Chondrocyte (in vitro differentiated cells): Measurements from ENCODE around the gene NEUROG2. TPM values are rescaled to one million over a fixed set of nuclear protein-coding genes. Genes with fewer than 3 reads are reported as not detected.

Source experiments
- DNase-seq: peaks from one replicate; pipeline ENCODE4 v3.0.0; 2021; ENCODE audit warnings: mixed read lengths, low spot score
- H3K27ac Mint-ChIP-seq: one replicate; pipeline ENCODE4 v1.8.0; 2021; ENCODE audit warnings: mild to moderate bottlenecking, moderate library complexity, mixed read lengths; ENCODE audit not compliant: unreplicated experiment
- H3K27me3 Mint-ChIP-seq: 2 replicates; pipeline ENCODE4 v1.8.0; 2021; ENCODE audit warnings: low read depth, mixed read lengths
- H3K36me3 Mint-ChIP-seq: 2 replicates; pipeline ENCODE4 v1.8.0; 2021; ENCODE audit warnings: low read depth, mixed read lengths
- H3K4me1 Mint-ChIP-seq: 2 replicates; pipeline ENCODE4 v1.8.0; 2021; ENCODE audit warnings: low read depth, mild to moderate bottlenecking, mixed read lengths
- H3K4me3 Mint-ChIP-seq: one replicate; pipeline ENCODE4 v1.8.0; 2021; ENCODE audit warnings: mild to moderate bottlenecking, moderate library complexity, mixed read lengths; ENCODE audit not compliant: unreplicated experiment
- H3K9me3 Mint-ChIP-seq: 2 replicates; pipeline ENCODE4 v1.8.0; 2021; ENCODE audit warnings: low read depth, mixed read lengths
- total RNA-seq: library from RNA; stranded (reverse); gene quantifications from 3 replicates; pipeline ENCODE4 v1.2.1, GENCODE V29; 2021
- TF ChIP-seq, protein P1 (sequence below): fragments of 200-600 bp; sonication (generic); IDR thresholded peaks from 2 replicates; pipeline ENCODE4 v1.5.0; 2021; ENCODE audit warnings: antibody characterized with exemption, mild to moderate bottlenecking, moderate library complexity

Gene NEUROG2
- total RNA-seq, 1 donor from 2014 or later: not detected

DNA sequence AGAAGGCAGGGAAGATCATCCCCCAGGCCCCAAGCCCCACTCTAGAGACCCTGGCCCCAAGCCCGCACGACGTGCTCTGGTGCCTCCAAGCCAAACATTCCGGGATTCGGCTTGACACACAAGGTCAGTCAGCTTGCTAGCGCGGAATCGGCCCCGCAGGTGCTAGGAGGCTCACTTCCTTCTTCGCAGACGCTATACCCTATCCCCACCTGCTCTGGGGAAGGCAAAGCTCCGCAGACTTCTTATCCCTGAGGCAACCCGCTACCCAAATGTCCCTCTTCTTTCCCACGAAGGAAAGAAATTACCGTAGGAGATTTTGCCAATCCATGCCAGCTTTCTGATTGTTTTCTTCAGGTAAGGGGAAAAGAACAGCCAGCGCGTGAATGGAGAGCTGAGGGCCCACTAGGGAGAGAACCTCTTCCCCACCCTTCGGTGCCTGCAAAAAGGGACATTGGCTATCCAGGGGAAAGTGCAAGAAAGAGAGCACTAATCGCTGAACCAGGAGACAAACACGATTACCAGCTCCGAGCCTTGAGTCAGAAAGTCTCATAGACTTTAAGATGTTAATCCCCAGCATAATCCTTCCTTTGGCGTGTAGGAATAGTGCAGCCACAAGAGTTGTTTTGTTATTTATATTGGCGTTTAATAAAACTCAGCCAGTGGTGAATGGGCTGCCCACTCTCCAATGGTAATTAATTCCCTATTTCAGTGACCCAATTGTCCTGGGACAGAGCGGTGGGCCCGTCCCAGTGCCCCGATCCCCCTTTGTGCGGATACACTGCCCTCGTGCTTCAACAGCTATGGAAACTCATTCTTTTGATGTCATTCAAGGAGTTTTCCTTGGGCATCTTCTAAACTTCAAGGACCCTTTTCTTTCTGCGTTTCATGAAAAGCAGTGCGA lies 5.4 kb upstream of the NEUROG2 start:
- H3K27ac Mint-ChIP-seq: no peak overlapping the region
- no peak for DNase-seq
- peaks cover 9% of the 10 kb centered on the region for H3K36me3 Mint-ChIP-seq
- H3K4me1 Mint-ChIP-seq: peaks cover 20% of the 10 kb centered on the region
- TF ChIP-seq, protein P1, sequence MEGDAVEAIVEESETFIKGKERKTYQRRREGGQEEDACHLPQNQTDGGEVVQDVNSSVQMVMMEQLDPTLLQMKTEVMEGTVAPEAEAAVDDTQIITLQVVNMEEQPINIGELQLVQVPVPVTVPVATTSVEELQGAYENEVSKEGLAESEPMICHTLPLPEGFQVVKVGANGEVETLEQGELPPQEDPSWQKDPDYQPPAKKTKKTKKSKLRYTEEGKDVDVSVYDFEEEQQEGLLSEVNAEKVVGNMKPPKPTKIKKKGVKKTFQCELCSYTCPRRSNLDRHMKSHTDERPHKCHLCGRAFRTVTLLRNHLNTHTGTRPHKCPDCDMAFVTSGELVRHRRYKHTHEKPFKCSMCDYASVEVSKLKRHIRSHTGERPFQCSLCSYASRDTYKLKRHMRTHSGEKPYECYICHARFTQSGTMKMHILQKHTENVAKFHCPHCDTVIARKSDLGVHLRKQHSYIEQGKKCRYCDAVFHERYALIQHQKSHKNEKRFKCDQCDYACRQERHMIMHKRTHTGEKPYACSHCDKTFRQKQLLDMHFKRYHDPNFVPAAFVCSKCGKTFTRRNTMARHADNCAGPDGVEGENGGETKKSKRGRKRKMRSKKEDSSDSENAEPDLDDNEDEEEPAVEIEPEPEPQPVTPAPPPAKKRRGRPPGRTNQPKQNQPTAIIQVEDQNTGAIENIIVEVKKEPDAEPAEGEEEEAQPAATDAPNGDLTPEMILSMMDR: no peak
- H3K4me3 Mint-ChIP-seq: no peak overlapping the region
- peaks cover 12% of the 10 kb centered on the region for H3K9me3 Mint-ChIP-seq
- H3K27me3 Mint-ChIP-seq: peaks cover 86% of the 10 kb centered on the region

DNA sequence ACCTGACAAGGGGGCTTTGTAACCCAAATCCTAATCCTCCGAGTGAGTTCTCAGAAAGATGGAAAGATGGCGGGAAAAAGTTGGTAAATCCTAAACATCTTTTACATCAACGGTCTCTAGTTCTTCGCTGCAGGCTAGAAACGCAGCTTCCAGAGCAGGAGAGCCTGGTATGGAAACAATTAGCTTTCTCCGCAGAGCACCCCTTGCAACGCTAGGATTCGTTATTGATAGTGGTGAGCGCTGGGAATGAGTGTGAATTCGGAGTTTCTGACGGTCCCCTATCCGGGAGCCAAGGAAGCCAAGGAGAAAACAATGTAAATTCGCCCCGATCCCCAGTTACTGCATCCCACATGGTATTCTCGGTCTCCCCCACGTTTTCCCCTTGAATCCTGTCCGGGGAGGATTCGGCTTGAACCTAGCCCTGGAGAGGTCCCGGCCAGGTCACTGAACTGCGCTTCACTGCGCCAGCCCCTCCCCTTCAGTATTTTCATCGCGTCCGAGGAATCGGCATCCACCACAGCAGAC lies 4.7 kb upstream of the NEUROG2 start:
- TF ChIP-seq, protein P1: no peak
- no peak overlapping the region for H3K4me3 Mint-ChIP-seq
- H3K27ac Mint-ChIP-seq: no peak overlapping the region
- H3K36me3 Mint-ChIP-seq: peaks cover 9% of the 10 kb centered on the region
- peaks cover 85% of the 10 kb centered on the region for H3K27me3 Mint-ChIP-seq
- DNase-seq: no peak
- H3K9me3 Mint-ChIP-seq: peaks cover 12% of the 10 kb centered on the region
- peaks cover 21% of the 10 kb centered on the region for H3K4me1 Mint-ChIP-seq

DNA sequence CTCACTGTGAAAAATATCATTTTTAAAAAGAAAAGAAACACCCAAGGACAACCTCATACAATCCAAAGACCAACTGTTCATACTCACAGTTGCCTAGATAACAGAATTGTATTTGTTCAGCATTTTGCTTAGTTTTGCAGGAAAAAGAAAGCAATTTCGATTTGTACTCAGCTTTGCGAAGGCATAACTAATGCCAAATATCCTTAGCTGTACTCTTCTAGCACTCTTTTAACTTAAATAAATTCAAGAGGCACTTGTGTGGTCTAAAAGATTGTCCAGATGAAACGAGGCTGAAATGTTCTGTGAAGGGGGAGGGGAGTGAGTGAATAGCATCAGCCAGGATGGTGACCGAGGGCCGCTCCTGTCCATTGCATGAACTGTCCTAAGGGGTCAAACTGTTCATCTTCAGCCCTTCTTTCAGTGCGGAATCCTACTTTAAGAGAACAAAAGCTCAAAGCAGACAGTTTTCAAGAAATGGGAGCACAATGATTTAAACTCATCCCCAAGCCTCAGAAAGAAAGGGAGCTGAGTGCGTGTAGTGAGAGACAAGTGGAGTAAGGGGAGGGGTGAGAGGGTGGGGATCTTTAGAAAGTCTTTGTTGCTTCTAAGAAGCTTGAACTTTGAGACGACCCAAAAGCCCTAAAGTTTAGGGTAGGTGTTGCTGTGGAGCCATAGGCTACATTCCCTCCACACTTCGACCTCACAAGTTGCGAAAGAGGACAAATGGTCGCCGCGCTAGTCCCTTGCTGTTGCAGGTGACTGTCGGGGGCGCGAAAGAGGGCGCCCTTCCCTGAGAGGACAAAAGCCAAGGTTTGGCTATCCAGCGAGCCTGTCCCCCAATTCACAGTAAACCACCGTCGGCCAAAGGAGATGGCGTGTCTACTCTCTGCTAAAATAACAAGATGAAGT lies 4.0 kb upstream of the NEUROG2 start:
- H3K4me1 Mint-ChIP-seq: peaks cover 27% of the 10 kb centered on the region
- DNase-seq: no peak
- peaks cover 82% of the 10 kb centered on the region for H3K27me3 Mint-ChIP-seq
- peaks cover 9% of the 10 kb centered on the region for H3K36me3 Mint-ChIP-seq
- H3K27ac Mint-ChIP-seq: no peak overlapping the region
- no peak overlapping the region for H3K4me3 Mint-ChIP-seq
- peaks cover 12% of the 10 kb centered on the region for H3K9me3 Mint-ChIP-seq
- TF ChIP-seq, protein P1: no peak

DNA sequence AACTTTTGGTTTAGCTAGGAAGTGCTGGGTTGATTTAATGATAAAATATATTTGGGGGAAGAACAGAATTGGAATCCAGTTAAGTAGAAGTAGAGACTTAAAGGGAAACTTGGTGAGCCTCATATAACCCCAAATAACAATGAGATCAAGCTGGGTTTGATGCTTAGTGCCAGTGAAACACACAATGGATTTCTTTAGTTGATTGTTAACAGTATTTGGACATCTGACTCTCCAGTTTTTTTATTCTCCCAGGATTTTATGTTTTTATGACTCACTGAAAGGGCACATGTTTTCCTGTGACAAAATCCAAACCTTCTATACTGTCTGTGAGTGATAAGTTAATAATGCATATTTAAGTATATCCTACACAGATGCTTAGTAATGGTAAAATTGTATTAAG lies 2.7 kb upstream of the NEUROG2 start:
- H3K27ac Mint-ChIP-seq: no peak overlapping the region
- peaks cover 86% of the 10 kb centered on the region for H3K27me3 Mint-ChIP-seq
- H3K4me1 Mint-ChIP-seq: peaks cover 33% of the 10 kb centered on the region
- TF ChIP-seq, protein P1: no peak
- peaks cover 9% of the 10 kb centered on the region for H3K36me3 Mint-ChIP-seq
- H3K9me3 Mint-ChIP-seq: peaks cover 12% of the 10 kb centered on the region
- no peak for DNase-seq
- H3K4me3 Mint-ChIP-seq: no peak overlapping the region

DNA sequence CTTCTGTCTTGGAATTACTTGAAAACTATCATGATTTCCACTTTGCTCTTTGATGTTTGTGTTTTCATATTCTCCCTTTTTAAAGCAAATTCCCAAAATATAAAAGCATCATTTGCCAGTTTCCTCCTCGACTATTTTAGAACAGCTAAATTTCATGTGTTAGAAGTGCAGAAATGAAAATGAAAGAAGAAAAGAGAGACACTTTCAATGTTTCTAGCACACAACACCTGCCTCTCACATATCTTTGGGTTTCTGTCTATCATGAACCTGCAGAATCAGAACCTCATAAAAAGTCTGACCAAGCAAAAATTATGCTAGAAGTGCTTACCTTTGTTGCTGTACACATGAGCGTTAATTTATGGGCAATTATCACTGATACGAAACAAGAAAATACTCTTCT lies 1.9 kb upstream of the NEUROG2 start:
- Mint-ChIP-seq H3K27me3 (peaks cover 87% of the 10 kb centered on the region), H3K36me3 (peaks cover 5% of the 10 kb centered on the region), H3K4me3 (no peak overlapping the region), H3K9me3 (peaks cover 8% of the 10 kb centered on the region), H3K4me1 (peaks cover 26% of the 10 kb centered on the region), H3K27ac (no peak overlapping the region)
- TF ChIP-seq, protein P1: no peak
- DNase-seq: no peak
